ENCODE measurements around the gene RLN1. TPM values are rescaled to one million over a fixed set of nuclear protein-coding genes. Genes with fewer than 3 reads are reported as not detected.
"Not testable (repeated sequence)": the region's sequence is repeated elsewhere in the genome, so short reads cannot be mapped to it uniquely, and the experiment has no call there.

Gene RLN1, protein sequence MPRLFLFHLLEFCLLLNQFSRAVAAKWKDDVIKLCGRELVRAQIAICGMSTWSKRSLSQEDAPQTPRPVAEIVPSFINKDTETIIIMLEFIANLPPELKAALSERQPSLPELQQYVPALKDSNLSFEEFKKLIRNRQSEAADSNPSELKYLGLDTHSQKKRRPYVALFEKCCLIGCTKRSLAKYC
- total RNA-seq (not detected in 2 replicates), polyA plus RNA-seq (0.34 and 0.49 TPM in 2 replicates)

- Histone ChIP-seq H3K4me2 (peak within 1 kb of the TSS; percentile 68), H2AFZ (peak within 1 kb of the TSS; percentile 56)
- H3K36me3 ChIP-seq (replicated peaks; ENCODE audit: insufficient read depth, low read depth); H3K79me2 ChIP-seq; H3K4me1 ChIP-seq (ENCODE audit: insufficient read depth); H3K27ac ChIP-seq; H3K27me3 ChIP-seq; DNase-seq (ENCODE audit: low spot score); H3K9me3 ChIP-seq (ENCODE audit: low read depth); H3K4me3 ChIP-seq; H4K20me1 ChIP-seq (ENCODE audit: insufficient read depth, poor library complexity, severe bottlenecking); H3K9me2 ChIP-seq (replicated peaks; ENCODE audit: insufficient read depth): not testable (repeated sequence)
- 30% methylated on average over 14 of the region's 50 CpGs for WGBS (ENCODE audit: low lambda C conversion rate, missing lambda C conversion rate)
Measured at GRCh38 chr9:5338992-5339981, at the start of gene RLN1. TSS of gene RLN1 (minus strand) at chr9:5339876. CDS start at chr9:5339746, 130 bp downstream.

- Histone ChIP-seq H3K27ac (no peak overlapping the region), H3K9me3 (ENCODE audit: low read depth) (no peaks in the 10 kb centered on the region), H3K27me3 (no peaks in the 10 kb centered on the region), H3K9me2 (replicated peaks; ENCODE audit: insufficient read depth) (no peaks in the 10 kb centered on the region), H4K20me1 (ENCODE audit: insufficient read depth, poor library complexity, severe bottlenecking) (no peaks in the 10 kb centered on the region), H3K4me3 (no peak overlapping the region), H3K79me2 (no peaks in the 10 kb centered on the region), H3K4me1 (ENCODE audit: insufficient read depth) (no peaks in the 10 kb centered on the region), H3K36me3 (replicated peaks; ENCODE audit: insufficient read depth, low read depth) (no peaks in the 10 kb centered on the region), H3K4me2 (no peak overlapping the region), H2AFZ (no peak overlapping the region)
- WGBS (ENCODE audit: low lambda C conversion rate, missing lambda C conversion rate): 81% methylated on average over 3 of the region's 3 CpGs
- no peak for TF ChIP-seq EZH2phosphoT487 (IDR thresholded peaks at IDR 0.05; ENCODE audit: low read depth, severe bottlenecking, unreplicated experiment)
- TF ChIP-seq EZH2 (IDR thresholded peaks at IDR 0.05; ENCODE audit: borderline replicate concordance): no peak
- TF ChIP-seq, protein P1, sequence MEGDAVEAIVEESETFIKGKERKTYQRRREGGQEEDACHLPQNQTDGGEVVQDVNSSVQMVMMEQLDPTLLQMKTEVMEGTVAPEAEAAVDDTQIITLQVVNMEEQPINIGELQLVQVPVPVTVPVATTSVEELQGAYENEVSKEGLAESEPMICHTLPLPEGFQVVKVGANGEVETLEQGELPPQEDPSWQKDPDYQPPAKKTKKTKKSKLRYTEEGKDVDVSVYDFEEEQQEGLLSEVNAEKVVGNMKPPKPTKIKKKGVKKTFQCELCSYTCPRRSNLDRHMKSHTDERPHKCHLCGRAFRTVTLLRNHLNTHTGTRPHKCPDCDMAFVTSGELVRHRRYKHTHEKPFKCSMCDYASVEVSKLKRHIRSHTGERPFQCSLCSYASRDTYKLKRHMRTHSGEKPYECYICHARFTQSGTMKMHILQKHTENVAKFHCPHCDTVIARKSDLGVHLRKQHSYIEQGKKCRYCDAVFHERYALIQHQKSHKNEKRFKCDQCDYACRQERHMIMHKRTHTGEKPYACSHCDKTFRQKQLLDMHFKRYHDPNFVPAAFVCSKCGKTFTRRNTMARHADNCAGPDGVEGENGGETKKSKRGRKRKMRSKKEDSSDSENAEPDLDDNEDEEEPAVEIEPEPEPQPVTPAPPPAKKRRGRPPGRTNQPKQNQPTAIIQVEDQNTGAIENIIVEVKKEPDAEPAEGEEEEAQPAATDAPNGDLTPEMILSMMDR (IDR thresholded peaks at IDR 0.05; ENCODE audit: poor library complexity): no peak
- DNase-seq (ENCODE audit: low spot score): no peak
Measured at GRCh38 chr9:5389109-5389732, 49.5 kb upstream of the RLN1 start.

DNA sequence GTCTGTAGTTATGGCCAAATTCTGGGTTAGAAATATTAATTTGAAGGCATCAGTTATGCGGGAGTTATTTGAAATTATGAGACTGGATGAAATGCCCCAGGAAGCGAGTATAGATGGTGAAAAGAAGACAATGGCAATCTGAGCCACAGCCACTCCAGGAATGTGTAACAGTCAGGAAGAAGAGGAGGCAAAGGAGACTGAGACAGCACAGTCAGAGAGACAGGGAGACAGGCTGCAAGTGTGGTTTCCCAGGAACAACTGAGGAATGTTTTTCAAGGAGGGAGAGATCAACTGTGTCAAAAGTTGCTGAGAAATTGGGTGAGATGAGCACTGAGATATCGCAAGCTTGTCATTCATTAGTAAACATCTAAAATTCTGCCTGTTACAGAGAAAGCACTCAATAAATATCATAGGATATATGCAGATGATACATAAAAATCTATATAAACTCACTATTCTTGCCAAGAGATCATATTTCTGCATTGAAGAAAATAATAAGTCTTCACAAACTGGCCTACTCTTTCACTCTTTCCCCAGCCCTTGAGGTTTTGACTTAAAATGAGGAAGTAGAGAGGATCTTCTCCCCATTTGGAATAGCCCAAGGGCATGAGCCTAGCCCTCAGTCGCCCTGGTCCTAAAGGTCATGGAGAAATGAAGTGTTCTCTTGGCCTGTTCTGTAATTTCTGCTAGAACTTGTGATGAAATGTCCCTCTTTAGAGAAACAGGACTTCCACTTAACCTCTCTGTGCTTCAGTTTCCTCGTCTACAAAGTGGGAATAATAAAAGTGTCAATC is 48.5 kb upstream of the RLN1 start:
- no peaks in the 10 kb centered on the region for H3K9me2 ChIP-seq (replicated peaks; ENCODE audit: insufficient read depth)
- no peak overlapping the region for H3K27ac ChIP-seq
- no peaks in the 10 kb centered on the region for H4K20me1 ChIP-seq (ENCODE audit: insufficient read depth, poor library complexity, severe bottlenecking)
- DNase-seq (ENCODE audit: low spot score): no peak
- no peaks in the 10 kb centered on the region for H3K9me3 ChIP-seq (ENCODE audit: low read depth)
- H3K79me2 ChIP-seq: no peaks in the 10 kb centered on the region
- no peaks in the 10 kb centered on the region for H3K4me1 ChIP-seq (ENCODE audit: insufficient read depth)
- TF ChIP-seq EZH2 (IDR thresholded peaks at IDR 0.05; ENCODE audit: borderline replicate concordance) (no peak), EZH2phosphoT487 (IDR thresholded peaks at IDR 0.05; ENCODE audit: low read depth, severe bottlenecking, unreplicated experiment) (no peak)
- TF ChIP-seq, protein P1 (IDR thresholded peaks at IDR 0.05; ENCODE audit: poor library complexity): no peak
- no peak overlapping the region for H3K4me2 ChIP-seq
- H3K36me3 ChIP-seq (replicated peaks; ENCODE audit: insufficient read depth, low read depth): no peaks in the 10 kb centered on the region
- H3K4me3 ChIP-seq: no peak overlapping the region
- H3K27me3 ChIP-seq: no peaks in the 10 kb centered on the region
- no peak overlapping the region for H2AFZ ChIP-seq
- WGBS (ENCODE audit: low lambda C conversion rate, missing lambda C conversion rate): 88% methylated on average over 5 of the region's 5 CpGs

All from hepatocyte (in vitro differentiated cells).